ENCODE data around the gene USP21.

DNA sequence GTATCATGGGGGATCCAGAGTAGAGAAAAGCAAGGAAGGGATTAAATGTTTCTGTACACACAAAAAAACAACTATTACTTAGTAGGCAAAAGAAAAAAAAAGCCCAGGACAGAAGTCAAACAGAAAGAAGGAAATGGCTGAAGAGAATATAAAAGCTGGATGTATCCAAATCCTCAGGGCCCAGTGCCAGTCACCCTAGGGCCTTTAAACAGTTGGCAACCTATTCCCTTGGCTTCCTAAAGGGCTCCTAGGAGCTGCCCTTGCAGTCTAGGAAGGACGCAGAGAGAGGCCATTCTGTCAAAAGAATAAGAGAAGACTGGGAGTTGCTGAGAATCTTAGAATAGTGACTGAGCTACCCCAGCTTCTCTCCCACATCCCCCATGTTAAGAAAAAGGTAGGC lies 13.0 kb downstream of the USP21 start:
- TF ChIP-seq, protein P1, sequence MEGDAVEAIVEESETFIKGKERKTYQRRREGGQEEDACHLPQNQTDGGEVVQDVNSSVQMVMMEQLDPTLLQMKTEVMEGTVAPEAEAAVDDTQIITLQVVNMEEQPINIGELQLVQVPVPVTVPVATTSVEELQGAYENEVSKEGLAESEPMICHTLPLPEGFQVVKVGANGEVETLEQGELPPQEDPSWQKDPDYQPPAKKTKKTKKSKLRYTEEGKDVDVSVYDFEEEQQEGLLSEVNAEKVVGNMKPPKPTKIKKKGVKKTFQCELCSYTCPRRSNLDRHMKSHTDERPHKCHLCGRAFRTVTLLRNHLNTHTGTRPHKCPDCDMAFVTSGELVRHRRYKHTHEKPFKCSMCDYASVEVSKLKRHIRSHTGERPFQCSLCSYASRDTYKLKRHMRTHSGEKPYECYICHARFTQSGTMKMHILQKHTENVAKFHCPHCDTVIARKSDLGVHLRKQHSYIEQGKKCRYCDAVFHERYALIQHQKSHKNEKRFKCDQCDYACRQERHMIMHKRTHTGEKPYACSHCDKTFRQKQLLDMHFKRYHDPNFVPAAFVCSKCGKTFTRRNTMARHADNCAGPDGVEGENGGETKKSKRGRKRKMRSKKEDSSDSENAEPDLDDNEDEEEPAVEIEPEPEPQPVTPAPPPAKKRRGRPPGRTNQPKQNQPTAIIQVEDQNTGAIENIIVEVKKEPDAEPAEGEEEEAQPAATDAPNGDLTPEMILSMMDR (IDR thresholded peaks at IDR 0.05): no peak
- TF ChIP-seq ZBTB33 (IDR thresholded peaks at IDR 0.05; ENCODE audit: borderline replicate concordance, low read depth): no peak
- TF ChIP-seq RAD21 (IDR thresholded peaks at IDR 0.05; ENCODE audit: low read length): no peak
- no peak for TF ChIP-seq SMC3 (IDR thresholded peaks at IDR 0.05; ENCODE audit: low read depth, low read length)
- no peak for TF ChIP-seq EP300 (IDR thresholded peaks at IDR 0.05; ENCODE audit: borderline replicate concordance in 1 of 2, low read depth in 1 of 2, low read length in 1 of 2)
- TF ChIP-seq RCOR1 (IDR thresholded peaks at IDR 0.05; ENCODE audit: low read length): no peak
- no peak for TF ChIP-seq TEAD4 (IDR thresholded peaks at IDR 0.05; ENCODE audit: borderline replicate concordance, insufficient read depth)
- TF ChIP-seq CHD2 (IDR thresholded peaks at IDR 0.05; ENCODE audit: low read length, partially characterized antibody): no peak
- no peak for TF ChIP-seq RFX5 (IDR thresholded peaks at IDR 0.05; ENCODE audit: low read length)
- no peak for TF ChIP-seq USF2 (IDR thresholded peaks at IDR 0.05; ENCODE audit: borderline replicate concordance, low read depth, low read length)

Data from SK-N-SH (cell line).